Left lobe of liver (tissue), 2 donors: ENCODE results near the gene ST7L. TPM values are rescaled to one million over a fixed set of nuclear protein-coding genes. Genes with fewer than 3 reads are reported as not detected.

ENCODE experiments used
- ATAC-seq: fragments of 200-7000 bp; cut with Tn5 transposase; one replicate; pipeline ENCODE4 v1.9.1; 2020; ENCODE audit warnings: mild to moderate bottlenecking, moderate library complexity
- DNase-seq: peaks from one replicate; pipeline ENCODE4 v3.0.0-alpha.2; 2020; ENCODE audit warnings: low spot score
- total RNA-seq: library from RNA; stranded (reverse); gene quantifications from one replicate; pipeline ENCODE4 v1.2.1, GENCODE V29; 2021
- donor health status: DM: no; HTN: no; CAD: no; lungs with moderate emphysema.
- donor health status: DM: no; HTN: yes; CAD: no.

The ST7L gene
- total RNA-seq, 1 donor from 2014 or later, result 6.2 TPM

GRCh38 chr1:112619518-112620376, 806 bp upstream of the ST7L start, which contains the start of gene CAPZA1:
Gene CAPZA1 (plus strand): TSS chr1:112619832. CDS start chr1:112619845, 13 bp downstream.
- DNase-seq (peak; percentile 93), ATAC-seq (peak; percentile 92)

DNA sequence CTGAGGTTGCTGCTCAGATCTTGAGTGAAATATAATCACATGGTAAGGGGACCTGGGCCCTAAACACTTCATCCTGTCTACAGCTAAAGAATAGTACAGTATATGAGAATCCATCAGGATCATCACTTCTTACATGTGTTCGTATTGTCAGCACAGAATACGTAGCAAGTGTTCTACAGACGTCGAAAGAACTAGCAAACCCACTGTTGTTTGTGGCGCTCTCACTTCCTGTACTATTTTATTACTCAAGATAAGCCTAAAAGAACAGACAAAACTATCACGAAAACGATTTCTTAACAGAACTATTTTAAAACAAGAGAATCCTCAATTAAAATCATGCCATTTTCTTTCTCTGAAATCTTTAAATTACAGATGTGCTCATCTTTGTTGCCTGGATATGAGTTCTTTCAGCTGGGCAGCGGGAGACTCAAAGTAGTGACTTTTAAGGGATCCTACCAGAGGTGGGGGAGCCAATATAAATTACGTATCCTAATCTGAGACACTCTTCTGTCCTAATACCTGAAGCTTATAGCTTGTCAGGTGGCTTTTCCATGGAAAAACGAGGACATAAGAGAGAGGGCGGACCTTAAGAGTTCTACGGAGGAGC, 724 bp downstream of the ST7L start:
- DNase-seq, result no peak
- no peak for ATAC-seq

DNA sequence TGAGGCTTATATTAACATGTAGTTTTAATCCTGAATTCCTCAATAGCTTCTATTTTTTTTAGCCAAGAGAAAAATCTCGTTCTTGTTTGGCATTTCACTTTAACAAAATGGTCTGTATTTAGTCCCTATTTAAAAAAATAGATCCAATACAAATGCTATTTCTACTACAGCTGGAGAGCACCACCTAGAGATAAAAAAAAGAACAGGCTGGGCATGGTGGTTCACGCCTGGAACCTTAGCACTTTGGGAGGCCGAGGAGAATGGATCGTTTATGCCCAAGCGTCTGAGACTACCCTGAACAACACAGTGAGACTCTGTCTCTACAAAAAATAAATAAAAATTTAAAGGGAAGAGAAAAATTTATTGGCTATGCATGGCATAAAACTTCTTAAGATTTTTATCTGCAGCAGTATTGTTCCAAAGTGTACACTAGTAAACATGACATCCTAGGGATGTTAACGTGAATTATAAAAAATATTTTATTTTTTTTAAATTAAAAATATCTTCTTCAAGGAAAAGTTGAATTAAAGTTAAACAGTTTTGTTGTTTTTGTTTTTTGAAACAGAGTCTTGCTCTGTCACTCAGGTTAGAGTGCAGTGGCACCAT, 4.4 kb downstream of the ST7L start:
- no peak for ATAC-seq
- DNase-seq, result no peak

DNA sequence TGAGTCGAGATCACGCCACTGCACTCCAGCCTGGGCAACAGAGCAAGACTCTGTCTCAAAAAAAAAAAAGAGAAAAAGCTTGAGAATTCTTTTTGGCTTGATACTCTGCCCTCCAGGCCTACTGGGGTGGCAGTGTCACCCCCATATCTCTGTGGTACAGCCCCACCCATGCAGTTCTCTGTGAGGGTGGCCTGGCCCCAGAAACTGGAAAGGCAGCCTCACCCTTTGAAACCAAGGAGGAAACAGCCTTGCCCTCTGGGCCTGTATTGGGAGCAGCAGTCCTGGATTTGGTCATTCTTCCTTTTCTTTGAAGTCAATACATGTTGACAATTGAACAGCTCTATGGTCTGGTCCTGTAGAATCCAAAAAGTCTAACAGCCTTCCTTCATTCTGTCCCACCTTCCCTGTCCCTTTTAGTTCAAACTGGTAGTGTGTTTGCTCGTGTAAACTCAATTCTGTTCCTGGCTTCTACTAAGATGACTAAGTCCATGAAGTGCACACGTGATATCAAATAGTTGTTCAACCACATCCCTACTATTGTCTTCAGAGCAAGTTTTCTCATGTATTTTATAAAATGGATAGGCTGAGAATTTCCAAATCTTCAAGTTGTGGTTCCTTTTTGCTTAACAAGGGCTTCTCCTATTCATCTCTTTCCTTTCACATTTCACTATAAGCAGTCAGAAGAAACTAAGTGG, 13.2 kb downstream of the ST7L start:
- DNase-seq (no peak), ATAC-seq (no peak)

- DNase-seq, result no peak
- ATAC-seq, result no peak
Observed at GRCh38 chr1:112603541-112603940, 15.4 kb downstream of the ST7L start.

DNA sequence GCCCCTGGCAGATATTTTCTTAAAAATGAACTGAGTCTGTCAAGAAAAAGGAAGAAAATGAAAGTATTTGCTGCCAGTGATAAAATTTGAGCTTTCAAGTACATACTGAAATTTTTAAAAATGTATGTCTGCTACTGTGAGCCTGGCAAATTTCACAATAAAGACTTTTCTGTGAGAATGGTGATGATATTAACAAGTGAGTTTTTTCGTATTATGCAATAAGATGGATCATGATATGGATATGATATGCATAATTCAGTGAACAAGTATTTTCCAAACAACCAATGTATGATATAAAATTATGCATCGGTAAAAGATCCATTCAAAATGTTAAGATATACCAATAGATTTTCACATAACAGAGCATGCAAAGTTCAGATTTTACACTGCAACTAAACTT, 15.9 kb downstream of the ST7L start:
- no peak for DNase-seq
- ATAC-seq, result no peak

DNA sequence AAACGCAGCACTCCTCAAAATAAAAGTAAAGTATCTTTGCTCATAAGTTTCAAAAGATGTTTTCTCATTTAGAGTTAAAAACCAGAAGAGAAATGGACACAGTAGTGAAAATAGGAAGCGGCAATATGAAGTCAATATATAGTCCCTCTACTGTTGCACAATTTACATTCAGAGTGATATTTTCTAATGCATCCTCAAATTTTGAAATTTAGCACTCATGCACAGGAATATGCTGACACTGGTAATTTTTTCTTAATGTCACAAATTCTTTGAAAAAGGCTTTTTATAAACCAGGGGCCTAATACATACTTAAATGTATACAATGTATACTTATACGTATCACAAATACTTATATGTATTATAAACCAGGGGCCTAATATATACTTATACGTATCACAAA, 19.5 kb downstream of the ST7L start:
- no peak for ATAC-seq

GRCh38 chr1:112594208-112594876, 24.6 kb downstream of the ST7L start:
- DNase-seq (no peak), ATAC-seq (no peak)

More for the DNA sequence above, 19.5 kb downstream of the ST7L start:
- no peak for DNase-seq

DNA sequence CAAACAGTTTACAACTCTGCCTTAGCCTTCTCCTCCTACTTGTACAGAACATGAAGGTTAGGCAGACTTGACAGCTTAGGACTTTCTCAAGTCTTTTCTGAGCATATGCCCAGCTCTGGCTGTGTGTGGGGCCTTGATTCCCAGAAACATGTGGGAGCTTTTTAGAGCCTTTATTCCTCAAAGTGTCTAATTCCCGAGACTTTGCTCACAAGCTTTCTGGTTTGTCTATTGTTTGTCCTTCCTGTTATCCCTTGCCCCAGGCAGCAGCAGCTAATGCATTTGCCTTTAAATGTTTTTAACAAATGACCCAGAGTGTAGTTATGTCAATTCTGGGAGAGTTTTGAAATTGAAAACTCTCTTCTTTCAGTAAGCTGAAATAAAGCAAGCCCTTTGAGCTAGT, 29.2 kb downstream of the ST7L start:
- ATAC-seq, result no peak

DNA sequence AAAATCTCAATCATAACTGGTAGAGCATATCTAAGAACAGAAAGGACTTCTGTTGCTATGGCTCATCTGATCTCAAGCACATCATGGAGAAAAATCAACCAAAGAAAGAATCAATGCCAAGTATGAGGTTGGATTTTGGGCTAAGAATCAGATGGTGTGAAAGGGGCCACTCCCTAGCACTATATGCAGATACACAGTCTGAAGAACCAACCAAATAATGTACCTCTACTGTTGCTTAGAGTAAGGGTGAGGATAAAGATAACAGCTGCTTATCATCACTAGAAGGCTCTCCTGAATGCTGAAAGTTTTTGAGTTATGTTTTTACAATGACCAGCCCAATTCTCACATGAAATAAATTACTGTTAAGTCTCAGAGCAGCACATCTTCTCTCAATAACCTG, 35.6 kb downstream of the ST7L start:
- ATAC-seq (no peak), DNase-seq (no peak)

More for the DNA sequence above, 29.2 kb downstream of the ST7L start:
- no peak for DNase-seq

- DNase-seq, result no peak
- no peak for ATAC-seq
Observed at GRCh38 chr1:112581586-112582192, 37.3 kb downstream of the ST7L start.

DNA sequence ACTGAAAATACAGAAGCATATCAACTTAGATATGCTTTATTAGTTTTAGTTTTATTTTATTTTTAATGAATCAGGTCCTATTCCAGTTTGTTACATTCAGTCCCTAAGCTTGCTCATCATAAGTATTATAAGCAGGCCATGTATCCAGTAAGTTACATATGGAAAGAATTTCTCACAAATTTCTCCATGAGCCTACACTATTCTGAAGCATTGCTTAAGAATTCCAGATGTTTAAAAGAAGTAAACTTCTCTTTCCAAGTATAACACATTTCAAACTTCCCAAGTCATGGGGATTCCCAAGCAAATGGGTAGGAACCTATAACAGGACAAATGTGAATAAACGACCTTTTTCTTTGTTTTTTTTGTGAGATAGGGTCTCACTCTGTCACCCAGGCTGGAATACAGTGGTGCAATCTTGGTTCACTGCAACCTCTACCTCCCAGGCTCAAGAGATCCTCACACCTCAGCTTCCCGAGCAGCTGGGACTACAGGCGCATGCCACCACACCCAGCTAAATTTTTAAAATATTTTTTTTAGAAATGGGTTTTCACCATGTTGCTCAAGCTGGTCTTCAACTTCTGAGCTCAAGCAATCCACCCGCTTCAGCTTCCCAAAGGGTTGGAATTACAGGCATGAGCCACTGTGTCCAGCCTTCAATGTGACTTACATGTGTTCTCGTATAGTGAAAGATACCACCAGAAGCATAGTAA, 39.0 kb downstream of the ST7L start:
- DNase-seq, result no peak
- ATAC-seq, result no peak

- no peak for DNase-seq
- ATAC-seq, result no peak
Observed at GRCh38 chr1:112576240-112576639, 42.7 kb downstream of the ST7L start.

GRCh38 chr1:112575154-112575804, 43.7 kb downstream of the ST7L start:
- DNase-seq, result no peak
- no peak for ATAC-seq

GRCh38 chr1:112565800-112566199, 53.1 kb downstream of the ST7L start:
- no peak for DNase-seq
- ATAC-seq, result no peak

GRCh38 chr1:112564081-112564480, 54.9 kb downstream of the ST7L start:
- no peak for ATAC-seq
- no peak for DNase-seq

GRCh38 chr1:112563341-112563740, 55.6 kb downstream of the ST7L start:
- DNase-seq (no peak), ATAC-seq (no peak)

- ATAC-seq (no peak), DNase-seq (no peak)
Observed at GRCh38 chr1:112558634-112559033, 60.3 kb downstream of the ST7L start.

DNA sequence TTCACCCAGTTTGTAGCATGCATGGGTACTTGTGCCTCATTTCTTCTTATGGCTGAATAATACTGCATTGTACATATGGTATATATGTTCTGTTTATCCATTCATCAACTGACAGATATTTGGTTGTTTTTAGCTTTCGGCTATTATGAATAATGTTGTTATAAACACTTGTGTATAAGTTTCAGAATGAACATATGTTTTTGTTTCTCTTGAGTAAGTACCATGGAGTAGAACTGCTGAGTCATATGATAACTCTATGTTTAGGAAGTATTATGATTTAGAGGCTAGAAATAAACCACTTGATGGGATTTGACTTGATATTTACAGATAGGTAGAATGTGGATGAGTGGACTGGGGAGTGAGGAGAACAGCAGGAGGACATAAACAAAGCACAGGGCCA, 61.6 kb downstream of the ST7L start:
- ATAC-seq (no peak), DNase-seq (no peak)
